A549 treated with Mapracorat at 1 μM for 4 hours (cell line): ENCODE measurements around the gene BZW2. TPM values are rescaled to one million over a fixed set of nuclear protein-coding genes. Genes with fewer than 3 reads are reported as not detected.

ENCODE experiments used
- total RNA-seq: library from RNA; stranded (reverse); fragments of 200-300 nt; extraction: Qiagen RNA extraction; gene quantifications from 5 replicates; pipeline ENCODE4 v1.2.3, GENCODE V29; 2022

BZW2 gene
- 88.6 to 98.1 TPM (median 94.8 TPM) in 5 replicates for total RNA-seq

GRCh38 chr7:16645593-16646471 is at the start of gene BZW2, which contains the start of gene ANKMY2:
Gene BZW2 (plus strand): TSS chr7:16646181. CDS start chr7:16665444, 19,263 bp downstream.
Gene ANKMY2 (minus strand): TSS chr7:16645754. CDS start chr7:16645573, 181 bp downstream.

GRCh38 chr7:16753102-16753931 is 107.3 kb downstream of the BZW2 start, which contains the start of gene TSPAN13:
Gene TSPAN13 (plus strand): TSS chr7:16753755. CDS start chr7:16753968, 213 bp downstream.

Other genes starting within 250 kb of the BZW2 start
- 0.45 to 0.67 TPM (median 0.60 TPM) in 5 replicates for gene CRPPA, start 224.6 kb upstream of the BZW2 start, total RNA-seq
- not detected in 5 replicates for gene SOSTDC1, start 180.4 kb upstream of the BZW2 start, total RNA-seq
- gene LRRC72, start 119.4 kb upstream of the BZW2 start, total RNA-seq = not detected in 5 replicates
- 12.2 to 17.2 TPM (median 13.4 TPM) in 5 replicates for gene ANKMY2, start 427 bp upstream of the BZW2 start, total RNA-seq
- 12.2 to 16.5 TPM (median 16.4 TPM) in 5 replicates for gene TSPAN13, start 107.6 kb downstream of the BZW2 start, total RNA-seq
- gene AGR2, start 158.8 kb downstream of the BZW2 start, total RNA-seq = 100 to 177 TPM (median 136 TPM) in 5 replicates
- gene AGR3, start 235.8 kb downstream of the BZW2 start, total RNA-seq = not detected in 5 replicates